Testis (tissue), 3 donors: ENCODE data around the gene BZW2. TPM values are rescaled to one million over a fixed set of nuclear protein-coding genes. Genes with fewer than 3 reads are reported as not detected.

Source experiments
- DNase-seq: peaks from one replicate; pipeline ENCODE4 v3.0.0-alpha.2; 2019
- H3K27ac ChIP-seq, 2 donors: fragments of 200-600 bp; sonication (generic); one replicate each; pipeline ENCODE4 v1.5.1; 2019
- H3K27me3 ChIP-seq: fragments of 200-600 bp; sonication (generic); one replicate; pipeline ENCODE4 v1.5.1; 2019
- H3K36me3 ChIP-seq: fragments of 200-600 bp; sonication (generic); one replicate; pipeline ENCODE4 v1.5.1; 2017; ENCODE audit warnings: low read depth; ENCODE audit errors: missing control alignments
- H3K4me1 ChIP-seq: fragments of 200-600 bp; sonication (generic); one replicate; pipeline ENCODE4 v1.5.1; 2019
- H3K4me3 ChIP-seq, 2 donors: fragments of 200-600 bp; sonication (generic); one replicate each; pipeline ENCODE4 v1.5.1; 2017 to 2019
- H3K9me3 ChIP-seq: fragments of 200-600 bp; sonication (generic); one replicate; pipeline ENCODE4 v1.5.1; 2017
- CTCF ChIP-seq, 3 experiments: fragments of 450-650 bp in 2 of 3; fragments of 200-600 bp in 1 of 3; sonication (generic) in 1 of 3; IDR thresholded peaks; one replicate each; pipeline ENCODE4 v1.5.1; 2016 to 2019; ENCODE audit warnings: antibody characterized with exemption in 3 of 3, mild to moderate bottlenecking in 2 of 3, moderate library complexity in 1 of 3
- POLR2A ChIP-seq: fragments of 450-650 bp; IDR thresholded peaks from one replicate; pipeline ENCODE4 v1.6.1; 2017; ENCODE audit warnings: antibody characterized with exemption, mild to moderate bottlenecking, moderate library complexity
- WGBS, 2 donors: methylation state at CpG; one replicate each; pipeline ENCODE4 v1.1.5; 2018; 5-methylcytosine and 5-hydroxymethylcytosine counted together
- intact Hi-C: fragments of 100-400 bp; cut with DNase I; formaldehyde crosslinking; loops from one replicate; pipeline ENCODE4 v1.15.1; 2023; ENCODE audit warnings: low total_unique reads
- polyA plus RNA-seq: library from polyadenylated mRNA; stranded (reverse); fragments of 350-450 nt; fragmentation: Illumina TruSeq; extraction: RNeasy Lipid Tissue Mini Kit (QIAGEN cat#74804); gene quantifications from one replicate; pipeline ENCODE4 v1.2.3, GENCODE V29; 2014; ENCODE audit warnings: low read depth, low replicate concordance; ENCODE audit not compliant: insufficient read depth
- total RNA-seq, 2 donors: library from RNA; depleted of rRNA; stranded (reverse); fragments of >200 nt; gene quantifications; one replicate each; pipeline ENCODE4 v1.2.3, GENCODE V29; 2016

The BZW2 gene
- total and polyA plus RNA-seq, 3 donors from 2014 or later: 23.2 to 36.5 (median 25.8) TPM

DNA sequence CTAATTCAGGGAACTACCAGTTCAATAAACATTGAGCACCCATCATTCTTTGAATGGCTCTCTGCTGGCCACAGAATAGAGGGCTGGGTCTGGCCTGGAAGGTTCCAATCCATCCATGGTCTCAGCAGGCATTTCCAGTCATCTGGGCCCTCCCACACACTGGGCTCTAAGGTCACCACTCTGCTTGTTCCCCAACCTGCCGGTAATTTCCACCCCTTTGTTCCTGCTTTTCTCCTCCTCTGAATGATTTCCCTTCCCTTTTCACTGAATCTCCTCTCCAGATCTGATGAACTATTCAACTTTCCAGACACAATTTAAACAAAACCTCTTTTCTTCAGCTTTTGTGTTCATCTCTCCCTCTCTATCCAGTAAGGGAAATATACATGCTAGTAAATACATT, 2.6 kb downstream of the BZW2 start:
- Histone ChIP-seq H3K27me3 (no peaks in the 10 kb centered on the region), H3K4me1 (peaks cover 18% of the 10 kb centered on the region), H3K27ac (no peak overlapping the region), H3K4me3 (no peak overlapping the region), H3K36me3 (no peaks in the 10 kb centered on the region), H3K9me3 (no peaks in the 10 kb centered on the region)
- 57 to 73% methylated on average over 1 of the region's 1 CpG for WGBS, 2 donors
- intact Hi-C loops: no loop called here
- DNase-seq: no peak
- TF ChIP-seq POLR2A (no peak), CTCF (IDR thresholded peaks at IDR 0.05) (no peak)

DNA sequence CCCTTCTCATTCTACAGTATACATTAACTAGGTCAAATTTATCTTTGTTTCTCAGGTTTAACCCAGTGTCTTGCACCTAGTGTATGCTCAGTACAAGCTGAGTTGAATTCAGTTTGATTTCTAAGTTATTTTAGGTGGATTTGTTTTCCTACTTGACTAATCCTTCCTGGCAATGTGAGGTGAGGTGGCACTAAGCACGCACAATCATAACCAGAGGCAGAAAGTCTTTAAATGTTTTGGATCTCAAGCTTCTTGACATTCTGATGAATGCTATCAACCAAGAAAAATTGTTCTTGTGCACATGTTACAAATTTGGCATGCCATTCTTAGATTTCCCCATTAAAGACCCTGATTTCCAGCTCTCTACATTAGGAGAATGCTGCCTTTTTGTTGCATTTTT, 3.2 kb downstream of the BZW2 start:
- WGBS, 2 donors: 50 to 83% methylated on average over 1 of the region's 1 CpG
- H3K4me3 ChIP-seq: no peak overlapping the region
- no peaks in the 10 kb centered on the region for H3K27me3 ChIP-seq
- no peak for TF ChIP-seq POLR2A
- TF ChIP-seq CTCF (IDR thresholded peaks at IDR 0.05): no peak
- H3K4me1 ChIP-seq: peaks cover 12% of the 10 kb centered on the region
- no peak for DNase-seq
- H3K9me3 ChIP-seq: no peaks in the 10 kb centered on the region
- no peaks in the 10 kb centered on the region for H3K36me3 ChIP-seq
- intact Hi-C loops: no loop called here
- no peak overlapping the region for H3K27ac ChIP-seq

GRCh38 chr7:16650266-16650665, 4.3 kb downstream of the BZW2 start:
- Histone ChIP-seq H3K27ac (no peak overlapping the region), H3K27me3 (no peaks in the 10 kb centered on the region), H3K36me3 (no peaks in the 10 kb centered on the region), H3K9me3 (no peaks in the 10 kb centered on the region), H3K4me3 (no peak overlapping the region), H3K4me1 (peaks cover 9% of the 10 kb centered on the region)
- TF ChIP-seq POLR2A (no peak), CTCF (IDR thresholded peaks at IDR 0.05) (no peak)
- DNase-seq: no peak
- 76 to 83% methylated on average over 2 of the region's 2 CpGs for WGBS, 2 donors
- intact Hi-C loops: no loop called here

DNA sequence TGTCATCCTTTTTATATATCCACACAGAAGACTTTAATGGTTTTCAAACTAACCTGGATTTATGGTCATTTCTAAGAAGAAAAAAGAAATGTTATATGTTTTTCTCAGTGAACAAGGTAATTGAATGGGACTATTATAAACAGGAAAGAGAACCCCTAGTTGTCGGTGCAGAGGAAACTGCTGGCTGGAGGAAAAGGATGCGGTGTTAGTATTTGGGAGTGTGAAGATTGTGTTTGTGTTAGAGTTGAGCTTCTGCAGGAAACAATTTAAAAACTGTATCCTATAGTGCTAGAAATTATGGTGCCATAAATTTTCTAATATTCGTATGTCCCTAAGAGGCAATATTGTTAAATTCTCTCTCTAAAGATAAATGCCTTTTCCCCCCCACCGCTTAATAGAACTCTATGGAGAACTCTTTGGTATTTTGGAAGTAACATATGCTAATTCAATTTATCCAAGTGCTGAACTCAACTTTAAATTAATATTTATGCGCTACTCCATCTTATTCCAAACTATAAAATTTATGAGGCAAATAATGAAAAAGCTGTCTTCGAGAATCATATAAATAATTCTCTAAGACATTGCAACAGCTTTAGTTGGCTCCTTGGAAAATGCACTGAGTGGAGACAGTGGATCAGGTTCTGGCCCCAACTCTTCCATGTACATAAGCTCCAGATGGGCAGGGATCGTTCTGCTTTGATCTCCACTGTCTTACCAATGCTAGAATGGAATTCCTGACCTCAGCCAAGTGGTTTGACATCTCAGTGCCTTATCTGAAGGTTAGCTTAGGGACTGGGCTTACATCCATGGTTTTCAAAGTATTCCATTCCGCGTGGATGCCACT, 5.6 kb downstream of the BZW2 start:
- H3K4me3 ChIP-seq: no peak overlapping the region
- intact Hi-C loops: no loop called here
- H3K27ac ChIP-seq: no peak overlapping the region
- H3K9me3 ChIP-seq: no peaks in the 10 kb centered on the region
- H3K4me1 ChIP-seq: peaks cover 9% of the 10 kb centered on the region
- H3K36me3 ChIP-seq: no peaks in the 10 kb centered on the region
- no peak for DNase-seq
- no peaks in the 10 kb centered on the region for H3K27me3 ChIP-seq
- WGBS, 2 donors: 69 to 85% methylated on average over 9 of the region's 9 CpGs
- TF ChIP-seq POLR2A (no peak), CTCF (IDR thresholded peaks at IDR 0.05) (no peak)

- no peaks in the 10 kb centered on the region for H3K9me3 ChIP-seq
- TF ChIP-seq CTCF (IDR thresholded peaks at IDR 0.05) (no peak), POLR2A (no peak)
- H3K36me3 ChIP-seq: no peaks in the 10 kb centered on the region
- no peak overlapping the region for H3K27ac ChIP-seq
- H3K4me3 ChIP-seq: no peak overlapping the region
- H3K4me1 ChIP-seq: peaks cover 3% of the 10 kb centered on the region
- intact Hi-C loops: no loop called here
- no peaks in the 10 kb centered on the region for H3K27me3 ChIP-seq
- 80 to 87% methylated on average over 7 of the region's 7 CpGs for WGBS, 2 donors
- no peak for DNase-seq
These were observed 6.2 kb downstream of the BZW2 start for GRCh38 chr7:16652240-16652583.
